Duodenal mucosa (tissue), 2 donors: ENCODE data around the gene KCNJ10.

Source experiments
- H3K27ac ChIP-seq: one replicate; pipeline ENCODE4 v1.7.0; 2013; ENCODE audit warnings: low read depth, low read length
- H3K27me3 ChIP-seq, 2 donors: one replicate each; pipeline ENCODE4 v1.7.0; 2013; ENCODE audit warnings: low read length in 2 of 2, control low read depth in 1 of 2; ENCODE audit not compliant: insufficient read depth in 2 of 2, control insufficient read depth in 1 of 2
- H3K36me3 ChIP-seq, 2 donors: one replicate each; pipeline ENCODE4 v1.7.0; 2013; ENCODE audit warnings: low read length in 2 of 2, control low read depth in 1 of 2; ENCODE audit not compliant: insufficient read depth in 2 of 2, control insufficient read depth in 1 of 2
- H3K4me1 ChIP-seq, 2 donors: one replicate each; pipeline ENCODE4 v1.7.0; 2013; ENCODE audit warnings: low read length in 2 of 2, control low read depth in 1 of 2; ENCODE audit not compliant: insufficient read depth in 2 of 2, control insufficient read depth in 1 of 2
- H3K4me3 ChIP-seq, 2 donors: one replicate each; pipeline ENCODE4 v1.7.0; 2013; ENCODE audit warnings: low read length in 2 of 2, low read depth in 1 of 2
- H3K9ac ChIP-seq, 2 donors: one replicate each; pipeline ENCODE4 v1.7.0; 2013; ENCODE audit warnings: low read length in 2 of 2, low read depth in 1 of 2
- H3K9me3 ChIP-seq, 2 donors: one replicate each; pipeline ENCODE4 v1.7.0; 2013; ENCODE audit warnings: low read length in 2 of 2, control low read depth in 1 of 2; ENCODE audit not compliant: control insufficient read depth in 1 of 2

KCNJ10 gene

GRCh38 chr1:160069460-160070231, at the start of gene KCNJ10:
KCNJ10 (minus strand) TSS chr1:160070160; CDS start chr1:160042532, 27,628 bp downstream.
- H3K36me3 ChIP-seq = no peaks in the 10 kb centered on the region
- H3K27me3 ChIP-seq = peaks cover 11 to 38% of the 10 kb centered on the region in 2 donors
- no peaks in the 10 kb centered on the region for H3K9me3 ChIP-seq
- peak within 1 kb of the TSS; percentile 9 to 35 for H3K9ac ChIP-seq
- H3K4me1 ChIP-seq = peaks cover 5 to 10% of the 10 kb centered on the region in 2 donors
- H3K27ac ChIP-seq = no peak within 1 kb of the TSS
- H3K4me3 ChIP-seq = peak within 1 kb of the TSS; percentile 72 to 84

DNA sequence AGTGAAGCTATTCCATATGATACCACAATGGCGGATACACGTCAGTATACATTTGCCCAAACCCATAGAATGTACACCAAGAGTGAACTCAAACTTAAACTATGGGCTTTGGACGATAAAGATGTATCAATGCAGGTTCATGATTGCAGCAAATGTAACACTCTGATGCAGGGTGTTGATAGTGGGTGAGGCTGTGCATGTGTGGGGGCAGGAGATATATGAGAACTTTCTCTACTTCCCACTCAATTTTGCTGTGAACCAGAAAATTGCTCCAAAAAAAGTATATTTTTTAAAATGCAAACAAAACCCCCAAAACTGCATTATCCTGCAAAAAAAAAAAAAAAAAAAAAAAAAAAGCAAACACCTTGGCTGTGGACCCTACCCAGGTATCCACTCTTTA, 49.0 kb upstream of the KCNJ10 start:
- H3K36me3 ChIP-seq = no peaks in the 10 kb centered on the region
- H3K4me3 ChIP-seq = no peak overlapping the region
- no peak overlapping the region for H3K9ac ChIP-seq
- H3K27ac ChIP-seq = no peak overlapping the region
- no peaks in the 10 kb centered on the region for H3K4me1 ChIP-seq
- H3K27me3 ChIP-seq = no peaks in the 10 kb centered on the region
- no peaks in the 10 kb centered on the region for H3K9me3 ChIP-seq

- H3K36me3 ChIP-seq = no peaks in the 10 kb centered on the region
- no peak overlapping the region for H3K9ac ChIP-seq
- no peak overlapping the region for H3K4me3 ChIP-seq
- no peaks in the 10 kb centered on the region for H3K27me3 ChIP-seq
- H3K27ac ChIP-seq = no peak overlapping the region
- no peaks in the 10 kb centered on the region for H3K9me3 ChIP-seq
- H3K4me1 ChIP-seq = no peaks in the 10 kb centered on the region
Measured at GRCh38 chr1:160117709-160118183, 47.8 kb upstream of the KCNJ10 start.

GRCh38 chr1:160117300-160117699, 47.3 kb upstream of the KCNJ10 start:
- H3K4me1 ChIP-seq = no peaks in the 10 kb centered on the region
- H3K27me3 ChIP-seq = no peaks in the 10 kb centered on the region
- no peak overlapping the region for H3K4me3 ChIP-seq

DNA sequence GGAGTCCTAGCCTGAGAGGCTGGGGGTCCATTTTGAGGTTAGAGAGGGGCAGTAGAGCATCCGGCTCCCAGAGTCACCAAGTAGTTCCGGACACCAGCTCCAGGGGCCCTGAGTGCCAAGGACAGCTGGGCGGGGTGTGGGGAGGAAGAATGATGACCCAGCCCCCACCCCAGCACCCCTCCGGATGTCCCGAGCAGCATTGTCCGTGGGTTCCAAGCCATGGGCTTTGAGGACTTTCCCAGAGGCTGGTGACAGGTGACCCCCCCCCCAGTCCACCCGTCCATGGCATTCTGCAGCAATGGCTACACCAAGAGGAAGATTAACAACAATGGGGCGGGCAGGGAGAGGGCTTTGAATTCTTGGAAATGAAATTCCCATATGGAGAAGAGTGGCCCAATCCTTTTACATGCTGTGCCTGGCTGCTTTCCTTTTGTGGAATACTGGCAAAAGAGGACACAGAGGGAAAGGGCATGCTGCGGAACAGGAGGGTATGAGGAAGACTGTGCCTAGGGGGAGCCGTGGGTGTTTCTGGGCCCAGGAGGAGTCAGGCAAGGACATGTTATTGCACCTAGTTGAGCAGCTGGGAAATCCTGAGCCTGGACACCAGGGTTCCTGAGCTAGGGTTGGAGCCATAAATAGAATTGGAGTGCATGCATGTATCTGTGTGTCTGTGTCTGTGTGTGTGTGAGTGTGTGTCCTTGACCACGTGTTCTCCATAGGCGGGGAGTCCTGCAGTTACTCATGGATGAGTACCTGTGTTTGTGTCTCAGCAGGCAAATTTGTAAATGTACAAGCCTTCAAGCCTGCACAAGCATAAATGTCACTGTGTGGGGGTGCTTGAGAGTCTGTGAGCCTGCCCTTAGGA, 46.6 kb upstream of the KCNJ10 start:
- Histone ChIP-seq H3K9me3 (no peaks in the 10 kb centered on the region), H3K4me1 (no peaks in the 10 kb centered on the region), H3K27ac (no peak overlapping the region), H3K9ac (no peak overlapping the region), H3K36me3 (no peaks in the 10 kb centered on the region), H3K27me3 (no peaks in the 10 kb centered on the region), H3K4me3 (peak overlapping the region in 1 of 2 donors; percentile 32)

More at GRCh38 chr1:160117300-160117699, 47.3 kb upstream of the KCNJ10 start:
- no peaks in the 10 kb centered on the region for H3K36me3 ChIP-seq
- H3K27ac ChIP-seq = no peak overlapping the region
- H3K9ac ChIP-seq = no peak overlapping the region
- no peaks in the 10 kb centered on the region for H3K9me3 ChIP-seq

- H3K9me3 ChIP-seq = no peaks in the 10 kb centered on the region
- no peak within 1 kb of the TSS for H3K27ac ChIP-seq
- no peaks in the 10 kb centered on the region for H3K36me3 ChIP-seq
- H3K9ac ChIP-seq = no peak within 1 kb of the TSS
- no peaks in the 10 kb centered on the region for H3K4me1 ChIP-seq
- H3K27me3 ChIP-seq = no peaks in the 10 kb centered on the region
- H3K4me3 ChIP-seq = peak within 1 kb of the TSS in 1 of 2 donors; percentile 32
Measured at GRCh38 chr1:160115545-160116282, 45.8 kb upstream of the KCNJ10 start, which contains the start of gene ATP1A2. ATP1A2 (plus strand) TSS chr1:160115759; CDS start chr1:160115862, 103 bp downstream.

- Histone ChIP-seq H3K27me3 (no peaks in the 10 kb centered on the region), H3K36me3 (no peaks in the 10 kb centered on the region), H3K4me1 (no peaks in the 10 kb centered on the region), H3K27ac (no peak overlapping the region), H3K9me3 (no peaks in the 10 kb centered on the region), H3K4me3 (no peak overlapping the region), H3K9ac (no peak overlapping the region)
Measured at GRCh38 chr1:160114085-160114484, 44.1 kb upstream of the KCNJ10 start.

DNA sequence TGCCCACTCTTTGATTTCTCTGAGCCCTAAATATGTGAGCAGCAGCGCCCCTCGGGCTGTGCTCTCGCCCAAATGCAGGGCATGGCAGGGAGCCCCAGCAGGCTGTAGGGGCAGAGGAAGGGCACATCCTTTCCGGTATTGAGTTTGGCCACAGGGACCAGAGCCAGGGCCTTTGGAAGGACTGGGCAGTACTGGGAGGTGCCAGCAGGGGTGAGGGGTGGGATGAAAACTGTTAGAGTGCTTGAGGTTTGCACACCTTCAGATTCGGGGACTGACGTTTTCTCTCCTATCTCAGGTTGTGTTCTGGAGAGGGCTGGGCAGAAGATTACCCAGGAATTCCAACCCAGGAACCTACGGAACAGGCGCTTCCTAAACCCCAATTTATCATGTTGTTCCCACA, 43.4 kb upstream of the KCNJ10 start:
- H3K4me1 ChIP-seq = no peaks in the 10 kb centered on the region
- no peak overlapping the region for H3K9ac ChIP-seq
- H3K27ac ChIP-seq = no peak overlapping the region
- no peak overlapping the region for H3K4me3 ChIP-seq
- no peaks in the 10 kb centered on the region for H3K27me3 ChIP-seq
- H3K9me3 ChIP-seq = no peaks in the 10 kb centered on the region
- no peaks in the 10 kb centered on the region for H3K36me3 ChIP-seq

GRCh38 chr1:160112357-160112756, 42.4 kb upstream of the KCNJ10 start:
- Histone ChIP-seq H3K27me3 (no peaks in the 10 kb centered on the region), H3K9me3 (no peaks in the 10 kb centered on the region), H3K36me3 (no peaks in the 10 kb centered on the region), H3K9ac (no peak overlapping the region), H3K4me3 (no peak overlapping the region), H3K4me1 (no peaks in the 10 kb centered on the region), H3K27ac (no peak overlapping the region)
